Lung microvascular endothelial cell (primary cell): ENCODE results near the gene TGFBI. TPM values are rescaled to one million over a fixed set of nuclear protein-coding genes. Genes with fewer than 3 reads are reported as not detected.
A peak's percentile ranks its signal among the peaks of the same experiment; 100 is the strongest.

ENCODE experiments used
- DNase-seq, 2 donors: peaks; one replicate each; pipeline versions ENCODE4 v3.0.0 to v3.0.0-alpha.2; 2010; ENCODE audit warnings: low read depth in 2 of 2
- total RNA-seq: library from RNA; depleted of rRNA; stranded (reverse); fragments of >200 nt; gene quantifications from 2 replicates; pipeline ENCODE4 v1.2.1, GENCODE V29; 2014

Gene TGFBI
- total RNA-seq, 1 donor from 2014 or later, result 3.8 TPM

DNA sequence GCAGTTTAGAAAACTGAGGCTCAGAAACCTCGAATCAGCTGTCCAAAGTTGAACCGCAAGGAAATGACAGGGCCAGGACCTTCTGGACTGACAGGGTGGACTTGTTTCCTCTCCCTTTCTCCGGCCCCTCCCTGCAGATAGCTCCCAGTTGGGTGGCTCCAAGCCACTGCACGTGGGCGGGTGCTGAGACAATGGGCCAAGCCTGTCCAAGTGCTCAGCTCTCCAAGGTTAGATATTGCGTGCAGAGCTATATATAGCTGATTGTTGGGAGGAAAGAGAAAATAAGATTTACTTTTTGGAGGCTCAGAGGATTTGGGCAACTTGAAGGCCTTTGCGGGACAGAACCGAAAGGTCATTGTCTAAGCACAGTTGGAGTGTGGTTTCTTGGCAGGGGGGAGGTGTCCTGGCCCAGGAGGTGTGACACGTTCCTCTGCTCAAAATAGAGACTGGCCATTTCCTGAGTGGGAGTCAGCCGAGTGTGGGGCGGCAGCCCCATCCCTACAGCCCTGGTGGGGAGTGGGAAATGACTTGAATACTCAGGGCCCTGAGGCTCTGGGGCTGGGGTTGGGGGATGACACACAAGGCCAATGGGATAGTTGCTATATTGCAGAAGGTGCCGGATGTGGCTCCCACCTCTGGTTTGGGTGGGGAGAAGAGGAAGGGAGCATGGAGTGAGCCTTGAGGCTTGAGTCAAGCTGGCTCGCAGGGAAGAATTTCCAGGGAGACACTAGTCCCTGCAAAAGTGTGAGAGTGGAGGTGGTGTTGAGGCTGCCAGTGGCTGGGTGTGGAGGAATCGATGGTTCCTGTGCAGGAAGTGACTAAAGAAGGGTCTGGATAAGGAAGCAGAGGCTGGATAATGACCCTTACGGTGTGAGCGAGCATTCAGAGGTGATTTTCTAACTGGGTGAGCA is 59.4 kb downstream of the TGFBI start:
- peak; percentile 11 to 84 for DNase-seq

DNA sequence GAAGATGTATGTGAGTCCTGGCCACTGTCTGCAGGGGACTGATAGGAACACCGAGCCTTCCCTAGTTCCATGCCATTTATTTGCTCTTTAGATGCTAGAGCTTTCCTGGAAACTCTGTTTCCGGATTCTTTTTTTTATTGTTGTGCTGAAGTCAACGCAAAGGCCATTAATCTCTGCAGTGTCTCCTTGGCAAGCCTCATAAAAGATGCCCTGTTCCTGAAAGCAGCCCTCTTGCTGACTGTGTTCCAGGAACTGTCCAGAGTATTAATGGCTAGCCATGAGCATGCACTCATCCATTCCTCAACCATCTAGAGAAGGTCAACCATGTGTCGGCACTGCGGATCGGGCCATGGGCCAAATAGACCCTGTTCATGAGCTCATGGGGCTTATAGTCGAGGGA is 61.0 kb downstream of the TGFBI start:
- peak in 1 of 2 donors; percentile 58 for DNase-seq

DNA sequence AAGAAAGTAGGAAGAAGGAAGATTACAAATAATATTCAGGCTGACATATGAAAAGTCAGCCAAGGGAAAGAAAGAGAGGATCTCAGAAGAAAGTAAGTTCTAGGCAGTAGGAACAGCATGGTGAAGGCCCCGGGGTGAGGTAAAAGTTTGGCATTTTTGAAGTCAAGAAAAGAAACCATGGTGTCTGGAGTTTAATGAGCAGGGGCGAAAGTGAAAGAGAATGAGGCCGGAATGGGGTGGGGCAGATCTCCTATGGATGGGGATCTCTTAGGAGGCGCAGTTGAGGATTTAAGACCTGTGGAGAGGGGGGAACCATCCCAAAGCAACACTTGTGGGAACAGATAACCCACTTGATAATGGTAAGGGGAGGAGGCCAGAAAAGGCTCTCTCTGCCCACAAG is 61.5 kb downstream of the TGFBI start:
- DNase-seq, result no peak

DNA sequence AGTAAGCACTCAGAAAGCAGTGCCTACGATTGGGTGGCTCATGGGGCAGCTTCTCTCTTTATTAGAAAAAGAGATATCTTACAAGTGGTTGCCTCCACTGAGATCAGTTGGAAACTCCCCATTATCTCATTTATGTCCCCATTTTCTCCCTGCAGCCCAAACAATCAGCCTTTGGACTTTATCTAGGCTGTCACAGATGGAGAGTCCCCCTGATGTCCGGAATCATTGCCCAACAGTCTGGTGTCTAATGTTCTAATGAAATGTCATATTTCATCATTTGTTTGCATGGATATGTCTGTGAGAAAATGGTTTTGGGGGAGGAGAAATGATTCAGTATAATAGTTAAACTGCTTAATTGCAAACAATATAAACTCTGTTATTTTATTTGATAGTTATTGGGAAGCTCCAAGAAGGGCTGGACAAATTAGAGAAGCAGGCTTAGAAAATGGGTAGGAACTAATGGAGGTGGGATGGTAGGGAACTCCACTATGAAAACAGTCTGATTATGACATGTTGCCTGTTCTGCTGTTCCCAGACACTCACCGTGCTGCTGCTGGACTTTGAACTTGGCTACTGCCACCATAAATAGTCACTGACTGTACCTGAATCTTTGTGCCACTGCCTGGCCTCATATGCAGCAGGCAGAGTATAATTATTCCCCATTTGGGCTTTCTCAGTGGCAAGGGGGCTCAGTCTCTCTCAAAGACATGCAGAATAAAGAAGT is 65.6 kb downstream of the TGFBI start:
- no peak for DNase-seq

DNA sequence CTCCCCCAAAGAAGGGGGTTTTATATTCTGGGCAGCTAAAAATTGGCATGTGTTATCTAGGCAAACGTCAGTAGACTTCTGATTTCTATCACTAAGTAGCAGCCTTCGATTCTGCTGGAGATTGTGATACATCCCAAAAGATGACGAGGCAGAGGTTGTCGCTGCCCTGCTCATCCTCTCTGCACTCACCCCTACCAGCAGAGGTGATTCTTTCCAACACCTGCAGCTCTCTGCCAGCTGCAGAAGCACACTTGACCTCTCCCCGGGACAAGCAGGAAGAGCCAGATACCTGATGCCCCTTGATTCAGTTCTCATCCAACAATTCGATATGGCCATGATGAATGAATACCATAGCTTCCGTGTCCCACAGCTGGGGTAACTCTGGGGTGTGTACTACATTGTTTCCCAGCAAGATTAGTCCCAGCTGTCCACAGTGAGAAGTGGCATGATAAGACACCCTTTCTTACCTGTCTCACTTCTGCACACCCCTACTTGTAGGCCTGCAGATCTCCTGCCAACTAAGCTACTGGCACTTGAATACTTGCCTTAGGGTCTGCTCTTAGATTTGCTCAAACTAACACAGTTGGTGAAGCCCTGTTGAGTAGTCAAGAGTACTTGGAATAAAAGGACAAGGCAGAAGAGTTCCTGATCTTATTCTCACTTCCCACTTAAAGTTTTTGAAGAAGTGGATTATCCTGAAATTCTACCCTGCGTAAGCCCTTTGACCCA is 66.3 kb downstream of the TGFBI start:
- no peak for DNase-seq

DNA sequence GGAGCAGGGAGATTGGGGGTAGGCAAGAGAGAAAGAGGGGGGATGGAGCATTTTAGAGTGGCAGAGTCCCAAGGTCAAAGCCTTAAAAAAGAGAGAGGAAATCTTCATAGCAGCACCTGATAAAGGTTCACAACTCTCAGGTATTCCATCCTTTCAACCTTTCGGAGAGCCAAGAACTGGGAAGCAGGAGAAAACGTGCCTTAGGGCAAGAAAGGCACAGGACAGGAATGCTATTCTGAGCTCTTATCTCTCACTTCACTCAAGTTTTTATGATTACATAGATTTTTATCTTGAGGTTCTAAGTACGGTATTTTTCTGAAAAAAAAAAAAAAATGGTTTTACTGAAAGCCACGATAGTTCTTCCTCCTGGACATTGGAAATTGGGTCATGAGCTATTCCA is 69.4 kb downstream of the TGFBI start:
- no peak for DNase-seq

DNA sequence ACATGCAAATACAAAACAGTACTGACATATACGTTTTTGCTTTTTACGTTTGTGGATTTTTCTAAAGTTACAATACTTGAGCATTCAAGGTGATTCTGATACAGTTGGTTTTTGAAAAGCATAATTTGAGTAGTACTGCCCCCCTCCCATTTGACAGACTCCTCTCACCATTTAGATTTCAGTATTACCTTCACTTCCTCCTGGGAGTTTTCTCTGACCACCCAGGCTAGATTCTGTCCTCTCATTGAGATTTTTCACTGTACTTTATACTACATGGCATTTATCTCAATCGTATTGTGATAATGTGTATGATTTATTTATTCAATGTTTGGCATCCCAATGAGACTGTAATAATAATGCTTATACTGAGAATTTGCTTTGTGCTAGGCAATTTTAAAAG is 71.1 kb downstream of the TGFBI start:
- DNase-seq, result no peak

DNA sequence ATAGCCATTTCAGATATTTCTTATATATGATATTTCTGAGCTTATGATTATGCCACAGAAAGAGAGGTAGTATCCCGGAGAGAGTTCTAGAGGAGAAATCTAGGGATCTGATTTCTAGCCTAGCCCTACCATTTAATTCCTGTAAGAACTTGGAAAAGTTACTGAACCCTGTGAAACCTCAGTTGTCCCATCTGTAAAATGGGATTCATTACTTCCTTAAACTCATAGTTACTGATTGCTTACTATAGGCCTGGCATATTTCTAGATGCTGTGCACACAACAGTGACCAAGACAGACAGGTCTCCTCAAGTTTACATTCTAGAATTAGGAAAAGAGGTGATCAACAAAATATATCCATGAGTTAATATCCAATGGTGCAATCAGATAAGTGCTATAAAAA is 73.1 kb downstream of the TGFBI start:
- no peak for DNase-seq

DNA sequence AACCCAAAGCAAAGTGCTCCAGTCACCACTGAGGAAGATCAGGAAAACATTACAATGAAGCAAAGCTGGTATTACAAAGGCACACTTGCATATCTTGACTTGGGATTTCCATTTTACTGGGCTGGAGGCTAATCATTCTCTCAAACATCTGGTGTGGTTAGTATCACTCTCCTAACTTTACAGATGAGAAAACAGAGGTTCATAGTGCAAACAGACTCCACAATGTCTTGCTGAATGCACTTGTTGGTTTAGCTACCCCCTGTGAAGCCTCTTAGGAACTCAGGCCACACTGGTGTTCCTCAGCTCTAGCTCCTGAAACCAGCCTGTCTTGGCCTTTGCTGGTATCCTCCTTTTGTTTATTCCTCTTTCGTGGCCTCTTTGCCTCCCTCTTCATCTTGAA is 74.3 kb downstream of the TGFBI start:
- no peak for DNase-seq

DNA sequence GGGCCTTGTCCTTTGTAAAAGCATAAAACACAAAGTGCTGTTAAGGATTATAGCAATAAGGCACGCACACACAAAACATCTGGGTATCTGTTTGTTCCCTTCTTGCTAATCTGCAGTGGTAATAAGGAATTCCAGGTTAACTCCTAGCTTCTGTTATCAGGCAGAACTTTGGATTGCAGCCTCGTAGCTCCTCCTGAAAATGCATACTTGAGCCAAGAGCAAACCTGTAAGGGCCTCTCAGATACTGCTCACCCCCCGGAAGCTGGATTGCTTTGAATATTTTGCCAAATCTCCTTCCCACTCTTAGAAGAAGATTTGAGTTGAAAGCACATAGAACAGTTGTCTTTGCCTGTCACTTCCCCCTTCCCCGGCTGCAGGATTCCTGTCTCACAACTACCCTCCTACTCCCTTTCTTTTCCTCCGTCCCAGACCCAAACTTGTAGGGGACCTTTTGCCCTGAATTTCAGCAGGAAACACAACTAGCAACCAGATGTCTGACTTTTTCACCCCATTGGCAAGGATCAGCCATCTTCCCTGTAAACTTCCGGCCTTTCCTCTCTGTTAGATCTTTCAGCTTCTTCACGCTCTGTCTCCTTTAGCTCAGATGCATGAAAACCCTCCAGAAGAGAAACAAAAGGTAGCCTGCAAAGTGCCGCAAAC is 75.6 kb downstream of the TGFBI start:
- DNase-seq, result peak in 1 of 2 donors; percentile 50

DNA sequence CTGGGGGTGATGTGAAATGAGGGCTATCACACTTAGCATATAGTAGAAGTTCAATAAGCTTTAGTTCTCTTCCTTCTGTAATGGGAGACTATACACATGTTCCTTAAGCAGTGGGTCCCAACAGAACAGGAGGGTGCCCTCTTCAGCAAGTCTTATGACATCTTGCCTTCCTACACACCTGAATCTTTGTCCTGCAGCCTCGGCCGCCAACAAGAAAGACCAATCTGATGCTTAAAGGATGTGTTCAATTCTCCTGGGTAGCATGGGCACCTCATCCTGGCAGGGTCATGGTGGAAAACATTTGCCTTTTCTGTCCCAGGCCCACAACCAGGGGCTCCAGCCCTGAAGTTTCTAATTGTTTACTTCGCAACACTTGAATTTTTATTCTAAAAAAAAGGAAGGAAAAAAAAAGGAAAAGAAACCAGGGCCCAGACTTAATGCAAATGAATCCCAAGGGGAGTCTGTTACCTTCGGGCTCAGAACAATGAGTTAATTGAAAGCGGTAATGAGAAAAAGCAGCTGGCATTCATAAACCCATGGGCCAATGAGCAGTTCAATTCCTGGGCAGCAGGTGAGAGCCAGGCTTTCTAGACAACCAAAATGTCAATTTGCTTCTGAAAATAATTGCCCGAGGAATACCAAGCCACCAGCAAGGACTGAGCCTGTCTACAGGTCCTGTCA is 77.7 kb downstream of the TGFBI start:
- DNase-seq, result no peak

DNA sequence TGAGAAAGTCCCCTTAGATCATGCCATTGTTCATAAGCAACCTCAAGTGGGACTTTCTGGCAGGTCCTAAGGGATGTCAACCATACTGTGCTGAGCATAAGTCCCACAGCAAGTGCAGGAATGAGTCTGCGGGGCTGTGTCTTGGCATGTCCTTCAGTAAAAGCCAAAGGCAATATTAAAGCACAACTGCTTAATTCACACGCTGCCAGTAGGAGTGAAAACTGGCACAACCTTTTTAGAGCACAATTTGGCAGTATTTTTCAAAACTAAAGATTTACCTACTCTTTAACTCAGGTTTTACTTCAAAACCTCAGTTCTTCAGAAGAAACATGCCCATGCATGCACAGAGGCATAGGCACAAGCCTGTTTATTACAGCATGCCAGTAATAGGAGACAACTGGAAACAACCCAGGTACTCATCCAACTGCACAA is 79.4 kb downstream of the TGFBI start:
- no peak for DNase-seq

DNA sequence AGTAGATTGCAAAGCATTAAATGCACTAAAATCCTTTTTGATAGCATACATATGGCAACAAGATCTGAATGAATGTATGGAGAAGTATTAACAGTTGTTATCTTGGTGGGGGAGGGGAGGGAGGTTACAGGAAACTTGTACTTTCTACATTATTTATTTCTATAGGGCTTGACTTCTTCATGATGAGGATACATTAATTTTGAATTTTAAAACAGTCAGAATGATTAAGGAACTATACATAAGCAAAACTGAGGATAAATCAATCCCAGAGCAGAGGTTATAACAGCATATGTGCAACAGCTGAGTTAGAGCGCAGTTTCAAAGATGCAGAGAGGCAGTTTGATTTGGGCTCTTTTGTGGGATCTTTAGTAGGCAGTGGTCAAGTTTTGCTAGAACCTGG is 80.0 kb downstream of the TGFBI start:
- no peak for DNase-seq

DNA sequence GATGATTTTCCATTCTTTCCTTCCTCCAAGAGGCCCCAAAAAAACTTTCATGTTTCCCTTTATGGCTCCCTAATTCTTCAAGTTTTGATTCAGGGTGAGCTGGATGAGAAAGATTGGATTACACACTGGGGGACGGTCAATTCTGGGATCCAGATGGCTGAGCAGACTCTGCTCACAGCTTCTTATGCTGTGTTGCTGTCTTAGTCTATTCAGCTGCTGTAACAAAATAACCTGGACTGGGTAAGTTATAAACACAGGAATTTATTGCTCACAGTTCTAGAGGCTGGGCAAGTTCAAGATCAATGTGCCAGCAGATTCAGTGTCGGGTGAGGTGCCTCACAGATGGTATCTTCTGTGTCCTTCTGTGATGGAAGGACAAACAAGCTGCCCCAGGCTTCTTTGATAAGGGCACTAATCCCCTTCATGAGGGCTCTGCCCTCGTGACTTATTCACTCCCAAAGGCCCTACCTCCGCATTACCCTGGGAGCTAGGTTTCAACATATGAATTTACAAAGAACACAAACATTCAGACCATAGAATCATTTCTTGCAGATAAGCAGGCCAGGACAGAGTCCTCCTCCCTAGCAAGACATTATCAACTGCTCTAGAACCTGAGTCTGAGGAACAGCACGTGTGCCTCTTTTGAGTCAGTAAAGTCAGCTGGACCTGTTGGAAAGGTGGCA is 80.8 kb downstream of the TGFBI start:
- no peak for DNase-seq

Other genes with a start within 250 kb of the TGFBI start
- gene SLC25A48, start 194.3 kb upstream of the TGFBI start, total RNA-seq, result not detected in 2 replicates
- not detected in 2 replicates for gene IL9, start 133.1 kb upstream of the TGFBI start, total RNA-seq
- not detected in 2 replicates for gene LECT2, start 74.0 kb upstream of the TGFBI start, total RNA-seq
- 26.2 and 28.6 TPM in 2 replicates for gene SMAD5, start 103.9 kb downstream of the TGFBI start, total RNA-seq
- gene SMIM32, start 164.2 kb downstream of the TGFBI start, total RNA-seq, result not detected in 2 replicates